ENCODE results near the gene LIF.

The LIF gene

GRCh38 chr22:30289141-30289979, 42.8 kb upstream of the LIF start, which contains the start of gene CASTOR1:
Gene CASTOR1 (minus strand): TSS chr22:30289505. CDS start chr22:30289497, 8 bp downstream.
- H3K9ac ChIP-seq (ENCODE audit: low read depth, low read length) = no peak within 1 kb of the TSS
- H3K4me1 ChIP-seq (ENCODE audit: control insufficient read depth, insufficient read depth, low read length) = peaks cover 18% of the 10 kb centered on the region
- H3K27ac ChIP-seq (ENCODE audit: low read depth, low read length) = no peak within 1 kb of the TSS
- H3K27me3 ChIP-seq (ENCODE audit: control insufficient read depth, insufficient read depth, low read length) = no peaks in the 10 kb centered on the region
- no peaks in the 10 kb centered on the region for H3K9me3 ChIP-seq (ENCODE audit: control insufficient read depth, insufficient read depth, low read length)
- peak within 1 kb of the TSS; percentile 83 for H3K4me3 ChIP-seq (ENCODE audit: low read depth, low read length)
- peaks cover 12% of the 10 kb centered on the region; the same call in 1 of the 2 replicates for H3K36me3 ChIP-seq (ENCODE audit: control insufficient read depth, insufficient read depth, low read length)

- Histone ChIP-seq H3K27me3 (ENCODE audit: control insufficient read depth, insufficient read depth, low read length) (no peaks in the 10 kb centered on the region), H3K9me3 (ENCODE audit: control insufficient read depth, insufficient read depth, low read length) (no peaks in the 10 kb centered on the region), H3K27ac (ENCODE audit: low read depth, low read length) (no peak overlapping the region), H3K9ac (ENCODE audit: low read depth, low read length) (no peak overlapping the region), H3K4me3 (ENCODE audit: low read depth, low read length) (peak overlapping the region; percentile 83), H3K4me1 (ENCODE audit: control insufficient read depth, insufficient read depth, low read length) (peaks cover 18% of the 10 kb centered on the region), H3K36me3 (ENCODE audit: control insufficient read depth, insufficient read depth, low read length) (peaks cover 12% of the 10 kb centered on the region; the same call in 1 of the 2 replicates)
These were observed 42.0 kb upstream of the LIF start for GRCh38 chr22:30288419-30289140.

GRCh38 chr22:30287648-30288418, 41.3 kb upstream of the LIF start:
- Histone ChIP-seq H3K9me3 (ENCODE audit: control insufficient read depth, insufficient read depth, low read length) (no peaks in the 10 kb centered on the region), H3K4me1 (ENCODE audit: control insufficient read depth, insufficient read depth, low read length) (peaks cover 18% of the 10 kb centered on the region), H3K9ac (ENCODE audit: low read depth, low read length) (no peak overlapping the region), H3K27ac (ENCODE audit: low read depth, low read length) (no peak overlapping the region), H3K27me3 (ENCODE audit: control insufficient read depth, insufficient read depth, low read length) (no peaks in the 10 kb centered on the region), H3K4me3 (ENCODE audit: low read depth, low read length) (peak overlapping the region; percentile 83), H3K36me3 (ENCODE audit: control insufficient read depth, insufficient read depth, low read length) (0 out of 2 replicates have a peak, but pooled peaks cover 9% of the 10 kb centered on the region)

- no peaks in the 10 kb centered on the region for H3K27me3 ChIP-seq (ENCODE audit: control insufficient read depth, insufficient read depth, low read length)
- H3K9me3 ChIP-seq (ENCODE audit: control insufficient read depth, insufficient read depth, low read length) = no peaks in the 10 kb centered on the region
- no peak overlapping the region for H3K9ac ChIP-seq (ENCODE audit: low read depth, low read length)
- H3K27ac ChIP-seq (ENCODE audit: low read depth, low read length) = no peak overlapping the region
- H3K4me3 ChIP-seq (ENCODE audit: low read depth, low read length) = no peak overlapping the region
- H3K36me3 ChIP-seq (ENCODE audit: control insufficient read depth, insufficient read depth, low read length) = 0 out of 2 replicates have a peak, but pooled peaks cover 2% of the 10 kb centered on the region
- H3K4me1 ChIP-seq (ENCODE audit: control insufficient read depth, insufficient read depth, low read length) = peaks cover 18% of the 10 kb centered on the region
These were observed 40.5 kb upstream of the LIF start for GRCh38 chr22:30286813-30287647.

GRCh38 chr22:30286331-30286730, 39.8 kb upstream of the LIF start:
- no peak overlapping the region for H3K9ac ChIP-seq (ENCODE audit: low read depth, low read length)
- H3K4me3 ChIP-seq (ENCODE audit: low read depth, low read length) = no peak overlapping the region
- no peak overlapping the region for H3K27ac ChIP-seq (ENCODE audit: low read depth, low read length)
- H3K9me3 ChIP-seq (ENCODE audit: control insufficient read depth, insufficient read depth, low read length) = no peaks in the 10 kb centered on the region
- H3K36me3 ChIP-seq (ENCODE audit: control insufficient read depth, insufficient read depth, low read length) = no peaks in the 10 kb centered on the region
- no peaks in the 10 kb centered on the region for H3K27me3 ChIP-seq (ENCODE audit: control insufficient read depth, insufficient read depth, low read length)
- peaks cover 18% of the 10 kb centered on the region for H3K4me1 ChIP-seq (ENCODE audit: control insufficient read depth, insufficient read depth, low read length)

- Histone ChIP-seq H3K27me3 (ENCODE audit: control insufficient read depth, insufficient read depth, low read length) (no peaks in the 10 kb centered on the region), H3K9ac (ENCODE audit: low read depth, low read length) (no peak overlapping the region), H3K9me3 (ENCODE audit: control insufficient read depth, insufficient read depth, low read length) (no peaks in the 10 kb centered on the region), H3K36me3 (ENCODE audit: control insufficient read depth, insufficient read depth, low read length) (no peaks in the 10 kb centered on the region), H3K4me1 (ENCODE audit: control insufficient read depth, insufficient read depth, low read length) (peaks cover 18% of the 10 kb centered on the region), H3K4me3 (ENCODE audit: low read depth, low read length) (no peak overlapping the region), H3K27ac (ENCODE audit: low read depth, low read length) (no peak overlapping the region)
These were observed 39.3 kb upstream of the LIF start for GRCh38 chr22:30285846-30286200.

GRCh38 chr22:30285176-30285845, 38.8 kb upstream of the LIF start:
- H3K9me3 ChIP-seq (ENCODE audit: control insufficient read depth, insufficient read depth, low read length) = no peaks in the 10 kb centered on the region
- H3K9ac ChIP-seq (ENCODE audit: low read depth, low read length) = no peak overlapping the region
- peaks cover 14% of the 10 kb centered on the region for H3K4me1 ChIP-seq (ENCODE audit: control insufficient read depth, insufficient read depth, low read length)
- no peak overlapping the region for H3K27ac ChIP-seq (ENCODE audit: low read depth, low read length)
- no peak overlapping the region for H3K4me3 ChIP-seq (ENCODE audit: low read depth, low read length)
- H3K36me3 ChIP-seq (ENCODE audit: control insufficient read depth, insufficient read depth, low read length) = no peaks in the 10 kb centered on the region
- H3K27me3 ChIP-seq (ENCODE audit: control insufficient read depth, insufficient read depth, low read length) = no peaks in the 10 kb centered on the region

- H3K27ac ChIP-seq (ENCODE audit: low read depth, low read length) = no peak overlapping the region
These were observed 38.1 kb upstream of the LIF start for GRCh38 chr22:30284666-30285065.

GRCh38 chr22:30284172-30284571, 37.6 kb upstream of the LIF start:
- Histone ChIP-seq H3K27ac (ENCODE audit: low read depth, low read length) (no peak overlapping the region), H3K27me3 (ENCODE audit: control insufficient read depth, insufficient read depth, low read length) (no peaks in the 10 kb centered on the region), H3K9ac (ENCODE audit: low read depth, low read length) (no peak overlapping the region)

More at GRCh38 chr22:30284666-30285065, 38.1 kb upstream of the LIF start:
- H3K4me3 ChIP-seq (ENCODE audit: low read depth, low read length) = no peak overlapping the region
- H3K9ac ChIP-seq (ENCODE audit: low read depth, low read length) = no peak overlapping the region
- no peaks in the 10 kb centered on the region for H3K9me3 ChIP-seq (ENCODE audit: control insufficient read depth, insufficient read depth, low read length)
- H3K4me1 ChIP-seq (ENCODE audit: control insufficient read depth, insufficient read depth, low read length) = peaks cover 8% of the 10 kb centered on the region; the same call in 1 of the 2 replicates
- H3K27me3 ChIP-seq (ENCODE audit: control insufficient read depth, insufficient read depth, low read length) = no peaks in the 10 kb centered on the region
- no peaks in the 10 kb centered on the region for H3K36me3 ChIP-seq (ENCODE audit: control insufficient read depth, insufficient read depth, low read length)

GRCh38 chr22:30283342-30283741, 36.8 kb upstream of the LIF start:
- no peak overlapping the region for H3K27ac ChIP-seq (ENCODE audit: low read depth, low read length)
- H3K27me3 ChIP-seq (ENCODE audit: control insufficient read depth, insufficient read depth, low read length) = no peaks in the 10 kb centered on the region
- H3K36me3 ChIP-seq (ENCODE audit: control insufficient read depth, insufficient read depth, low read length) = no peaks in the 10 kb centered on the region
- H3K9ac ChIP-seq (ENCODE audit: low read depth, low read length) = no peak overlapping the region
- H3K4me3 ChIP-seq (ENCODE audit: low read depth, low read length) = no peak overlapping the region
- H3K9me3 ChIP-seq (ENCODE audit: control insufficient read depth, insufficient read depth, low read length) = no peaks in the 10 kb centered on the region
- peaks cover 3% of the 10 kb centered on the region; the same call in 1 of the 2 replicates for H3K4me1 ChIP-seq (ENCODE audit: control insufficient read depth, insufficient read depth, low read length)

More at GRCh38 chr22:30284172-30284571, 37.6 kb upstream of the LIF start:
- H3K36me3 ChIP-seq (ENCODE audit: control insufficient read depth, insufficient read depth, low read length) = no peaks in the 10 kb centered on the region
- H3K4me1 ChIP-seq (ENCODE audit: control insufficient read depth, insufficient read depth, low read length) = peaks cover 8% of the 10 kb centered on the region; the same call in 1 of the 2 replicates
- no peaks in the 10 kb centered on the region for H3K9me3 ChIP-seq (ENCODE audit: control insufficient read depth, insufficient read depth, low read length)
- H3K4me3 ChIP-seq (ENCODE audit: low read depth, low read length) = no peak overlapping the region

All from HUES48 (cell line).